ENCODE results near the gene KLLN. TPM values are rescaled to one million over a fixed set of nuclear protein-coding genes. Genes with fewer than 3 reads are reported as not detected.

The KLLN gene
- total and polyA plus RNA-seq, 2 of the 13 experiments (the other 11 are each of a cell fraction or from before 2014, with no cell fraction given), result 0.08 to 0.44 TPM

DNA sequence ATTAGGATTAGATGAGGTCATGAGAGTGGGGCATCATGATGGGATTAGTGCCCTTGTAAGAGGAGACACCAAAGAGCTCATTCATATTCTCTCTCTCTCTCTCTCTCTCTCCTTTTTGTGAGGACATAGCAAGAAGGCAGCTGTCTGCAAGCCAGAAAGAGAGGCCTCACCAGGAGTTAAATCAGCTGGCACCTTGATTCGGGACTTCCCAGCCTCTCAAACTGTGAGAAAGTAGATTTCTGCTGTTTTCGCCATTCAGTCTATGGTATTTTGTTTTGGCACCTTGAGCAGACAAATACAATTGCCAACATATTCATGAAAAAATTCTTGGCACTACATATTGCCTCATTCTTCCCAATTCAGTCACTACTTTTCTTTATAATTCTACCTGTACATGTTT is 24.7 kb downstream of the KLLN start:
- H3K4me1 ChIP-seq (ENCODE audit: insufficient read depth, low read length), result peaks cover 21% of the 10 kb centered on the region
- no peak overlapping the region for H3K9ac ChIP-seq (ENCODE audit: insufficient read depth, low read depth, low read length)
- H3K36me3 ChIP-seq (replicated peaks in 1 of 2; ENCODE audit: control insufficient read depth in 1 of 2, insufficient read depth in 2 of 2, low read length in 2 of 2), result no peaks in the 10 kb centered on the region
- H3K4me2 ChIP-seq (ENCODE audit: low read depth, low read length), result no peak overlapping the region
- FAIRE-seq (no peak), ATAC-seq (no peak), DNase-seq (ENCODE audit: low spot score) (no peak)
- no peaks in the 10 kb centered on the region for H3K9me3 ChIP-seq (ENCODE audit: low read length)
- ChIA-PET POLR2A (no interaction called here), CTCF (ENCODE audit: low intra/inter-chr PET ratio, low total read pairs) (no interaction called here)
- WGBS (ENCODE audit: low lambda C conversion rate), result 57% methylated on average over 2 of the region's 2 CpGs
- no peak overlapping the region for H3K27ac ChIP-seq (ENCODE audit: extremely low read length, insufficient read depth, low read length)
- no peaks in the 10 kb centered on the region for H4K20me1 ChIP-seq (ENCODE audit: insufficient read depth, low read length)
- no peaks in the 10 kb centered on the region for H3K79me2 ChIP-seq (ENCODE audit: insufficient read depth, low read length)
- BruUV-seq (replicated peaks), result no TSS peak
- no peak overlapping the region for H3K4me3 ChIP-seq (replicated peaks in 1 of 3; ENCODE audit: insufficient read depth in 1 of 3, low read depth in 2 of 3, low read length in 3 of 3)
- intact Hi-C loops (cut with micrococcal nuclease; ENCODE audit: unreplicated experiment), result no loop called here
- in situ Hi-C loops (cut with HindIII; ENCODE audit: extremely low pct_ligation_motif_present, low pct_unique_long_range_greater_than_20kb), result no loop called here
- no peak for TF ChIP-seq GFI1 (CRISPR knock-in tag; IDR thresholded peaks at IDR 0.05; ENCODE audit: borderline replicate concordance)
- no peak for TF ChIP-seq CC2D1A (CRISPR knock-in tag; IDR thresholded peaks at IDR 0.05)
- TF ChIP-seq SALL1 (CRISPR knock-in tag; IDR thresholded peaks at IDR 0.05), result no peak
- no peak for TF ChIP-seq ZNF761 (CRISPR knock-in tag; conservative IDR thresholded peaks at IDR 0.05)
- no peak for TF ChIP-seq ATF7 (IDR thresholded peaks at IDR 0.05)
- no peak for TF ChIP-seq ATF7 (CRISPR knock-in tag; IDR thresholded peaks at IDR 0.05)
- no peak for TF ChIP-seq ATF1 (CRISPR knock-in tag; IDR thresholded peaks at IDR 0.05)
- no peak for TF ChIP-seq ELF1 (CRISPR knock-in tag; IDR thresholded peaks at IDR 0.05)
- TF ChIP-seq ZNF557 (CRISPR knock-in tag; IDR thresholded peaks at IDR 0.05), result no peak
- TF ChIP-seq, protein P1, sequence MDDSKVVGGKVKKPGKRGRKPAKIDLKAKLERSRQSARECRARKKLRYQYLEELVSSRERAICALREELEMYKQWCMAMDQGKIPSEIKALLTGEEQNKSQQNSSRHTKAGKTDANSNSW (CRISPR knock-in tag; IDR thresholded peaks at IDR 0.05; ENCODE audit: borderline replicate concordance), result no peak
- TF ChIP-seq DR1 (CRISPR knock-in tag; IDR thresholded peaks at IDR 0.05), result no peak
- TF ChIP-seq GATAD1 (CRISPR knock-in tag; IDR thresholded peaks at IDR 0.05), result no peak
- TF ChIP-seq FOXK1 (CRISPR knock-in tag; IDR thresholded peaks at IDR 0.05; ENCODE audit: borderline replicate concordance, low read depth), result no peak
- no peak for TF ChIP-seq ELF4 (CRISPR knock-in tag; IDR thresholded peaks at IDR 0.05; ENCODE audit: borderline replicate concordance)
- no peak for TF ChIP-seq ZFY (CRISPR knock-in tag; IDR thresholded peaks at IDR 0.05)
- no peak for TF ChIP-seq SIN3B (IDR thresholded peaks at IDR 0.05; ENCODE audit: low read length)
- no peak for TF ChIP-seq SP2 (CRISPR knock-in tag; IDR thresholded peaks at IDR 0.05)
- no peak for TF ChIP-seq REL (CRISPR knock-in tag; conservative IDR thresholded peaks at IDR 0.05)
- TF ChIP-seq ZNF580 (CRISPR knock-in tag; IDR thresholded peaks at IDR 0.05; ENCODE audit: borderline replicate concordance, low read depth), result no peak
- no peak for TF ChIP-seq MIER3 (CRISPR knock-in tag; IDR thresholded peaks at IDR 0.05; ENCODE audit: borderline replicate concordance)
- TF ChIP-seq FOXA3 (CRISPR knock-in tag; IDR thresholded peaks at IDR 0.05), result no peak
- no peak overlapping the region for H2AFZ ChIP-seq (ENCODE audit: low read length)
- H3K27me3 ChIP-seq (ENCODE audit: control insufficient read depth in 1 of 2, insufficient read depth in 2 of 2, low read length in 2 of 2), result peaks cover 0 to 1% of the 10 kb centered on the region in 2 experiments; a peak in 1 of 5 replicates

Data from HepG2 (cell line).